Erythroblast (primary cell): ENCODE results near the gene MAP2K6.

Source experiments
- GATA1 ChIP-seq: IDR thresholded peaks from 2 replicates; pipeline ENCODE4 v1.6.1; 2011; ENCODE audit warnings: low read depth, mild to moderate bottlenecking, control low read depth, low read length, moderate library complexity
- POLR2A ChIP-seq: IDR thresholded peaks from 2 replicates; pipeline ENCODE4 v1.6.1; 2011; ENCODE audit warnings: mild to moderate bottlenecking, low read length

DNA sequence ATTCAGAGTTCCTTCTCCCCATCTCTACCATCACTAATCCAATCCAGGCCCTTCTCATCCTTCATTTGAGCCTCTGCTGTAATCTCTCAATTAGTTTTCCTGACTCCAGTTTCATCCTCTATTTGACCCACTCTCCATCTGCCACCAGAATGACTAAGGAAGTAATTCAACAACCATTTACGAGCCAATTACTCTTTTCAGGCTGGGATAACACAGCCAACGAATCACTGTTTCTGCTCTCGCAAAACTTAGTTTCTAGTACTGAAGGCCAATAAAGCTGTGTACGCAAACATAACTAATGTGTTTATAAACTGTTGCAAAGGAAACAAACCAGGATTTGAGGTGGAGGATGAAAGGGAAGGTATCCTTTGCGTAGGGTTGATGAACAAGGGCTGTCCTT, 53.7 kb downstream of the MAP2K6 start:
- TF ChIP-seq POLR2A (no peak), GATA1 (no peak)
